ENCODE data around the gene AGPAT2. TPM values are rescaled to one million over a fixed set of nuclear protein-coding genes. Genes with fewer than 3 reads are reported as not detected.

The AGPAT2 gene
- total RNA-seq, 1 donor from 2014 or later = 129 TPM

DNA sequence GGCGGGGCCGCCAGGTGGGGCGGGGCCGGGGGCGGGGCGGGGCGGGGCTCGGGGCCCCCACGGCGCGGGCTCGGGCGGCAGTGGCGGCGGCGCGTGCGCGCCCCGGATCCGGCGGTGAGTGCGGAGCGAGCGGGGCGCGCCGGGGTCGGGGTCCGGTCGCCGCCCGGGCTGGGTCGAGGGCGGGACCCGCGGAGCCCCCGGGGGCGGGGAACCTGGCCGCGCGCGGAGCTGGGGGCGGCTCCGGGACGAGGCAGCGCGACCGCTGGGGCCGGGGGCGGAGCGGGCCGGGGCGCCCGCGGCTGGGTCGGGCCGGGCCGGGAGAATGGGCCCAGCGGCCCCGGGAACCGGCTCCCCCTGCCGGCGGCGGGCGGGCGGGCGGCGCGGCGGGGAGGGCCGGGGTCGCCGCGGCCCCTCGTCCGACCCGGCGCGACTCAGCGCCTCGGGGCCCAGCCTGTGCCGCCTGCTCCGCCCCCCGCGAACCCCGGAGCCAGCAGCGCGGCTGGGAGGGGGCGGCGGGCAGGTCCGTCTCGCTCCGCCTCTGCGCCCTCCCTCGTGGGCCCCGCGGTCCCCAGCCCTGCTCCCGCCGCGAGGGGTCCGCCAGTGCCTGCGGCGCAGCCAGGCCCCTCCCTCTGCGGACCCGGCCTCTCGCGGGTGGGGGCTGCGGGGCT, 21.4 kb downstream of the AGPAT2 start:
- intact Hi-C loops (cut with DNase I) = no loop called here
- Histone ChIP-seq H3K4me1 (peaks cover 3 to 5% of the 10 kb centered on the region in 2 donors), H3K9me3 (no peaks in the 10 kb centered on the region), H3K27me3 (peaks cover 7% of the 10 kb centered on the region), H3K4me3 (peak overlapping the region; percentile 45 to 65), H3K27ac (no peak overlapping the region), H3K36me3 (no peaks in the 10 kb centered on the region)
- DNase-seq (ENCODE audit: low spot score in 2 of 2) = no peak
- TF ChIP-seq, protein P1, sequence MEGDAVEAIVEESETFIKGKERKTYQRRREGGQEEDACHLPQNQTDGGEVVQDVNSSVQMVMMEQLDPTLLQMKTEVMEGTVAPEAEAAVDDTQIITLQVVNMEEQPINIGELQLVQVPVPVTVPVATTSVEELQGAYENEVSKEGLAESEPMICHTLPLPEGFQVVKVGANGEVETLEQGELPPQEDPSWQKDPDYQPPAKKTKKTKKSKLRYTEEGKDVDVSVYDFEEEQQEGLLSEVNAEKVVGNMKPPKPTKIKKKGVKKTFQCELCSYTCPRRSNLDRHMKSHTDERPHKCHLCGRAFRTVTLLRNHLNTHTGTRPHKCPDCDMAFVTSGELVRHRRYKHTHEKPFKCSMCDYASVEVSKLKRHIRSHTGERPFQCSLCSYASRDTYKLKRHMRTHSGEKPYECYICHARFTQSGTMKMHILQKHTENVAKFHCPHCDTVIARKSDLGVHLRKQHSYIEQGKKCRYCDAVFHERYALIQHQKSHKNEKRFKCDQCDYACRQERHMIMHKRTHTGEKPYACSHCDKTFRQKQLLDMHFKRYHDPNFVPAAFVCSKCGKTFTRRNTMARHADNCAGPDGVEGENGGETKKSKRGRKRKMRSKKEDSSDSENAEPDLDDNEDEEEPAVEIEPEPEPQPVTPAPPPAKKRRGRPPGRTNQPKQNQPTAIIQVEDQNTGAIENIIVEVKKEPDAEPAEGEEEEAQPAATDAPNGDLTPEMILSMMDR (IDR thresholded peaks at IDR 0.05) = no peak

DNA sequence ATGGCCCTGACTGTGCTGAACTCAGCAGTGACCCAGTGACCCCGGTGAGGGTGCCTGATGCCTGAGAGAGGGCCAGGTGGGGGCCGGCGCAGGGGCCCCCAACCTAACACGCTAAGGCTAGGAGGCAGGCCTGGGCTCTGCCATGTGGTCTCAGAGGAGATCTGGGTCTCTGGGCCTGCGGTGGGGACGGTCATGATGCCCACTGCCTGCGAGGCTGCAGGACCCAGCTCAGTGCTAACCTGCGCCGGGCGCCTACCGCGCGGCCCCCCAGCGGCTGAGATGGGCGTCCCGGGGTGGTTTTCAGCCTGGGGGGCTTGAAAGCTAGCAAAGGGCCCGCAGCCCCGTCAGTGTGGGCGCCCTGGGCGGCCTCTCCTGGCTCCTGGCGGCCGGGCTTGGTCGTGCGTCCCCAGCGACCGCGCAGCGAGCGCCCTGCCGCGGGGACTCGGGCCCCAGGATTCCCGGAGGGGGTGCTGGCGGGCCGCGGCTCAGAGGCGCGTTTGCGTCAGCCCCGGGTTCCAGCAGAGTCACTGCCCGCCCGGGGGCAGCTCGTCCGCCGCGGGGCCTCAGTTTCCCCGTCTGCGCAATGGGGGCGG, 22.1 kb downstream of the AGPAT2 start:
- peaks cover 7% of the 10 kb centered on the region for H3K27me3 ChIP-seq
- H3K36me3 ChIP-seq = no peaks in the 10 kb centered on the region
- H3K27ac ChIP-seq = no peak overlapping the region

DNA sequence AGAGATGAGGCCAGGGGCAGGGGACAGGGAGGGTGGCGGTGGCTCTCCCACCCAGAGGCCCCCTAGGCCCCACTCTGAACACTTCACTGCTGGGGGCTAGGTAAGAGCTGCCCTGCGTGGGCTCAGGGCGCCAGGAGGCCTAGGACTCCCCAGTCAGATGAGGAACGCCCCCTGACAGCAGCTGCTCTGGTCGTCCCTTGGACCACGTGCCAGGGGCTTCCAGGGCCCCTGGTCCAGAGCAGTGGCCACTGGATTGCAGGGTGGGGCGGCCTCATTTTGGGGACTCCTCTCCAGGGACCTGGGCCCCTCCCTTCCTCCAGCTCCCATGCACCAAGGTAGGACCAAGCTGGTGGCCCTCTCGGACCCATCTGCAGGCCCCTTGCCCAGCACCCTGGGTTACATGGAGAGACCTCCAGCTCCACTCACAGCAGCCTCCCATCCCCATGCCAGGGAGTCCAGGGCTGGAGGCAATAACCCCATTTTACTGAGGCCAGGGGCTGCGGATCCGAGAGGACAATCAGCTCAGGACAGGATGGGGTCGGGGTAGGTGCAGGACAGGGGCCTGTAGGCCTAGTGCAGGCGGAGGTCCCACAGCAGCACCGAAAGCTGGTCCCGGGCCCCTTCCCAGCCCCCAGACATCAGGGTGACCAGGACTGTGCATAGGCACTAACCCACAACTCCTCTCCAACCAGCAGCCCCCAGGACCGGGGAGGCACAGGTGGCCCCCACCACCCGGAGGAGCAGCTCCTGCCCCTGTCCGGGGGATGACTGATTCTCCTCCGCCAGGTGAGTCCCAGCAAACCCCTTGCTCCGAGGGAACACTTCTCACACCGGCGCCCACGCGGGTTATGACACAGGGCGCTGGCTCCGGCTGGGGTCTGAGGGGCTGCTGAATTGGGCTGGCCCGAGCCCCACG, 23.0 kb downstream of the AGPAT2 start:
- H3K4me3 ChIP-seq = peak overlapping the region in 1 of 2 donors; percentile 65
- H3K36me3 ChIP-seq = no peaks in the 10 kb centered on the region
- intact Hi-C loops (cut with DNase I) = no loop called here
- peaks cover 7% of the 10 kb centered on the region for H3K27me3 ChIP-seq
- peaks cover 3 to 5% of the 10 kb centered on the region in 2 donors for H3K4me1 ChIP-seq
- DNase-seq (ENCODE audit: low spot score in 2 of 2) = no peak
- TF ChIP-seq, protein P1 (IDR thresholded peaks at IDR 0.05) = no peak
- no peaks in the 10 kb centered on the region for H3K9me3 ChIP-seq
- no peak overlapping the region for H3K27ac ChIP-seq

More for the DNA sequence above, 22.1 kb downstream of the AGPAT2 start:
- TF ChIP-seq, protein P1 (IDR thresholded peaks at IDR 0.05) = peak in 1 of 3 experiments; percentile 30
- intact Hi-C loops (cut with DNase I) = no loop called here
- DNase-seq (ENCODE audit: low spot score in 2 of 2) = no peak
- no peaks in the 10 kb centered on the region for H3K9me3 ChIP-seq
- peaks cover 3 to 5% of the 10 kb centered on the region in 2 donors for H3K4me1 ChIP-seq
- peak overlapping the region; percentile 44 to 65 for H3K4me3 ChIP-seq

DNA sequence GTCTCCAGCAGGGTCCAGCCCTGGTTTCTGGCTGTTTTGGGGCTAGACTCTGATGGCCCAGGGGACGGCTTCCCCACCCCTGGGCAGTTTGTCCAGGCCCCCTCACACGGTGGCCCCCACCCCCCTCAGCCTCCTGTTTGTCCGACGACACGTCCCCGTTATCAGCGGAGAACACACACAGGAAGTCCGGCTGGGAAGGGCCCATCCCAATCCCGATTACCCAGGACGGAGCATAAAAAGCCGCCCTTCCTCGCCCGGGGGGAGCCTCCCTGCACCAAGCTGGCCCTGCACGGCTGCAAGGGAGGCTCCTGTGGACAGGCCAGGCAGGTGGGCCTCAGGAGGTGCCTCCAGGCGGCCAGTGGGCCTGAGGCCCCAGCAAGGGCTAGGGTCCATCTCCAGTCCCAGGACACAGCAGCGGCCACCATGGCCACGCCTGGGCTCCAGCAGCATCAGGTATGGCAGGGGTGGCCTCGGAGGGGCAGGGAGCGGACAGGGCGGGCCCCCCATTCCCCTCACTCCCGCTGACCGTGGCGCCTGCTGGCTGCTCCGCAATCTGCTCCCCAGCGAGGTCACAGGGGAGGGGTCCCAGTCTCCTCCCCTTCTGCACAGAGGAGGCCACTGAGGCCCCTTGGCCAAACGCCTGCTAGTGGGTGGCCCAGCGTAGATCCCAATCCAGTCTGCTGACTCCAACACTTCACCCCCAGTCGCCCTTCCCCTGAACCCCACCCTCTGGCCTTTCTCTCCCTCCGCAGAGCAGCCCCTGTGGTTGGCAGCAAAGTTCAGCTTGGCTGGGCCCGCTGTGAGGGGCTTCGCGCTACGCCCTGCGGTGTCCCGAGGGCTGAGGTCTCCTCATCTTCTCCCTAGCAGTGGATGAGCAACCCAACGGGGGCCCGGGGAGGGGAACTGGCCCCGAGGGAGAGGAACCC, 24.3 kb downstream of the AGPAT2 start, which contains the start of gene EGFL7:
TSS of gene EGFL7 (plus strand) at position 261 of the 926 bp plus-strand sequence. CDS start 5,367 bp downstream, outside the sequence.
- TF ChIP-seq, protein P1 (IDR thresholded peaks at IDR 0.05) = no peak
- Histone ChIP-seq H3K27me3 (peaks cover 12% of the 10 kb centered on the region), H3K4me3 (peak within 1 kb of the TSS; percentile 21 to 65), H3K36me3 (no peaks in the 10 kb centered on the region), H3K9me3 (no peaks in the 10 kb centered on the region), H3K27ac (peak within 1 kb of the TSS in 1 of 2 donors; percentile 45), H3K4me1 (peaks cover 3 to 5% of the 10 kb centered on the region in 2 donors)
- DNase-seq (ENCODE audit: low spot score in 2 of 2) = no peak
- intact Hi-C loops (cut with DNase I) = no loop called here

DNA sequence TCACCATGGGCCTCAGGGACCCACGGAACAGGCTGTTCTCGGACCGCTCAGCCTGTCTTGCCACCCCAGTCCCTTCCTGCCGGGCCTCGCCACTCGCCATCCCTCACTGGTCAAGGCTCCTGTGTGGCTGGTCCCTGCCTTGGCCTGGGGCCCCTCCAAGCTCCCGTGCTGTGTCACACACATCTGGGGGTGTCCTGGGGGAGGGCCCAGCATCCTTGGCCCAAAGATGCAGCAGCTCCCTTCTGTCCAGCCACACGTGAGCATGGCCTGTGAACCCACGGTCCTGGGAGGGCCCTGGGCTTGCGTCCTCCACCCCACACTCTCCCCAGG, 25.0 kb downstream of the AGPAT2 start:
- intact Hi-C loops (cut with DNase I) = no loop called here
- Histone ChIP-seq H3K27me3 (peaks cover 16% of the 10 kb centered on the region), H3K4me3 (no peak overlapping the region)

More for the DNA sequence above, 25.0 kb downstream of the AGPAT2 start:
- TF ChIP-seq, protein P1 (IDR thresholded peaks at IDR 0.05) = no peak
- no peaks in the 10 kb centered on the region for H3K9me3 ChIP-seq
- H3K4me1 ChIP-seq = peaks cover 3 to 5% of the 10 kb centered on the region in 2 donors
- no peaks in the 10 kb centered on the region for H3K36me3 ChIP-seq
- peak overlapping the region in 1 of 2 donors; percentile 45 for H3K27ac ChIP-seq
- DNase-seq (ENCODE audit: low spot score in 2 of 2) = no peak

All from ascending aorta (tissue), 2 donors.